OCI-LY7 (cell line): ENCODE data around the gene CDC123.

Experiments
- EZH2phosphoT487 ChIP-seq: fragments of 200-600 bp; sonication (generic); IDR thresholded peaks from 2 replicates; pipeline ENCODE4 v1.6.1; 2018; ENCODE audit warnings: low read depth, borderline replicate concordance, mild to moderate bottlenecking, mixed run types, antibody characterized with exemption, low read length, moderate library complexity, mixed read lengths
- TF ChIP-seq, protein P1 (sequence below): fragments of 200-600 bp; sonication (generic); conservative IDR thresholded peaks from 2 replicates; pipeline ENCODE4 v1.5.1; 2014; ENCODE audit warnings: mild to moderate bottlenecking, antibody characterized with exemption, low read length, moderate library complexity, mixed read lengths

- TF ChIP-seq, protein P1, sequence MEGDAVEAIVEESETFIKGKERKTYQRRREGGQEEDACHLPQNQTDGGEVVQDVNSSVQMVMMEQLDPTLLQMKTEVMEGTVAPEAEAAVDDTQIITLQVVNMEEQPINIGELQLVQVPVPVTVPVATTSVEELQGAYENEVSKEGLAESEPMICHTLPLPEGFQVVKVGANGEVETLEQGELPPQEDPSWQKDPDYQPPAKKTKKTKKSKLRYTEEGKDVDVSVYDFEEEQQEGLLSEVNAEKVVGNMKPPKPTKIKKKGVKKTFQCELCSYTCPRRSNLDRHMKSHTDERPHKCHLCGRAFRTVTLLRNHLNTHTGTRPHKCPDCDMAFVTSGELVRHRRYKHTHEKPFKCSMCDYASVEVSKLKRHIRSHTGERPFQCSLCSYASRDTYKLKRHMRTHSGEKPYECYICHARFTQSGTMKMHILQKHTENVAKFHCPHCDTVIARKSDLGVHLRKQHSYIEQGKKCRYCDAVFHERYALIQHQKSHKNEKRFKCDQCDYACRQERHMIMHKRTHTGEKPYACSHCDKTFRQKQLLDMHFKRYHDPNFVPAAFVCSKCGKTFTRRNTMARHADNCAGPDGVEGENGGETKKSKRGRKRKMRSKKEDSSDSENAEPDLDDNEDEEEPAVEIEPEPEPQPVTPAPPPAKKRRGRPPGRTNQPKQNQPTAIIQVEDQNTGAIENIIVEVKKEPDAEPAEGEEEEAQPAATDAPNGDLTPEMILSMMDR, result peak; percentile 89
- no peak for TF ChIP-seq EZH2phosphoT487
Observed at GRCh38 chr10:12264204-12264940, 68.4 kb downstream of the CDC123 start.
